Brain microvascular endothelial cell (primary cell): ENCODE measurements around the gene LRMDA.
A peak's percentile ranks its signal among the peaks of the same experiment; 100 is the strongest.

Experiments used
- DNase-seq: peaks from one replicate; pipeline ENCODE4 v3.0.0-alpha.2; 2020
- H3K27ac ChIP-seq: fragments of 250-450 bp; sonication (Bioruptor Pico); 2 replicates; pipeline ENCODE4 v1.5.1; 2020; ENCODE audit warnings: mild to moderate bottlenecking, moderate library complexity
- H3K27me3 ChIP-seq: fragments of 250-450 bp; sonication (Bioruptor Pico); replicated peaks from 2 replicates; pipeline ENCODE4 v1.5.1; 2020; ENCODE audit warnings: mild to moderate bottlenecking
- H3K36me3 ChIP-seq: fragments of 250-450 bp; sonication (Bioruptor Pico); replicated peaks from 2 replicates; pipeline ENCODE4 v1.5.1; 2020; ENCODE audit warnings: mild to moderate bottlenecking
- H3K4me3 ChIP-seq: 2 replicates; pipeline ENCODE4 v1.5.1; 2011; ENCODE audit warnings: low read depth, mild to moderate bottlenecking, control low read depth, low read length, moderate library complexity
- CTCF ChIP-seq: IDR thresholded peaks from 2 replicates; pipeline ENCODE4 v1.5.1; 2011; ENCODE audit warnings: low read depth, mild to moderate bottlenecking, moderate library complexity, low read length, control low read depth, inconsistent platforms; ENCODE audit errors: missing control alignments
- in situ Hi-C: cut with HindIII; loops from 2 replicates; pipeline ENCODE4 v1.10.0; 2017; ENCODE audit warnings: low sequenced_read_pairs, low pct_ligation_motif_present

Gene LRMDA

GRCh38 chr10:75484717-75485116, 53.3 kb downstream of the LRMDA start:
- in situ Hi-C loops: no loop called here
- no peaks in the 10 kb centered on the region for H3K36me3 ChIP-seq
- H3K27ac ChIP-seq: no peak overlapping the region
- no peak for DNase-seq
- no peak overlapping the region for H3K4me3 ChIP-seq
- H3K27me3 ChIP-seq: no peaks in the 10 kb centered on the region
- TF ChIP-seq CTCF: no peak

GRCh38 chr10:75486591-75486990, 55.2 kb downstream of the LRMDA start:
- in situ Hi-C loops: no loop called here
- TF ChIP-seq CTCF: no peak

GRCh38 chr10:75487087-75487754, 55.8 kb downstream of the LRMDA start:
- Histone ChIP-seq H3K27ac (no peak overlapping the region), H3K27me3 (no peaks in the 10 kb centered on the region), H3K36me3 (no peaks in the 10 kb centered on the region), H3K4me3 (no peak overlapping the region)
- no peak for DNase-seq
- in situ Hi-C loops: no loop called here
- peak; percentile 21 for TF ChIP-seq CTCF

More at GRCh38 chr10:75486591-75486990, 55.2 kb downstream of the LRMDA start:
- no peaks in the 10 kb centered on the region for H3K27me3 ChIP-seq
- no peak overlapping the region for H3K4me3 ChIP-seq
- DNase-seq: no peak
- H3K36me3 ChIP-seq: no peaks in the 10 kb centered on the region
- H3K27ac ChIP-seq: no peak overlapping the region

GRCh38 chr10:75487755-75488125, 56.3 kb downstream of the LRMDA start:
- no peak for TF ChIP-seq CTCF
- Histone ChIP-seq H3K36me3 (no peaks in the 10 kb centered on the region), H3K4me3 (no peak overlapping the region), H3K27ac (no peak overlapping the region), H3K27me3 (no peaks in the 10 kb centered on the region)
- in situ Hi-C loops: no loop called here
- DNase-seq: no peak

- no peaks in the 10 kb centered on the region for H3K27me3 ChIP-seq
- in situ Hi-C loops: no loop called here
- H3K4me3 ChIP-seq: no peak overlapping the region
- no peak overlapping the region for H3K27ac ChIP-seq
- no peak for DNase-seq
- peak; percentile 15 for TF ChIP-seq CTCF
- no peaks in the 10 kb centered on the region for H3K36me3 ChIP-seq
Measured at GRCh38 chr10:75492173-75492925, 60.9 kb downstream of the LRMDA start.
